Muscle layer of duodenum (tissue), 2 donors: ENCODE measurements around the gene KLHL20.
"Not testable (repeated sequence)": the region's sequence is repeated elsewhere in the genome, so short reads cannot be mapped to it uniquely, and the experiment has no call there.

Experiments
- H3K27ac ChIP-seq: one replicate; pipeline ENCODE4 v1.7.0; 2013; ENCODE audit warnings: mild to moderate bottlenecking, low read length
- H3K27me3 ChIP-seq: one replicate; pipeline ENCODE4 v1.7.0; 2013; ENCODE audit warnings: low read depth, mild to moderate bottlenecking, control low read depth, low read length
- H3K36me3 ChIP-seq, 2 donors: one replicate each; pipeline ENCODE4 v1.7.0; 2013; ENCODE audit warnings: low read length in 2 of 2, control low read depth in 1 of 2, mild to moderate bottlenecking in 1 of 2; ENCODE audit not compliant: insufficient read depth in 2 of 2, control insufficient read depth in 1 of 2
- H3K4me1 ChIP-seq, 2 donors: one replicate each; pipeline ENCODE4 v1.7.0; 2013; ENCODE audit warnings: low read length in 2 of 2, mild to moderate bottlenecking in 2 of 2, control low read depth in 1 of 2, moderate library complexity in 1 of 2; ENCODE audit not compliant: insufficient read depth in 2 of 2, control insufficient read depth in 1 of 2
- H3K4me3 ChIP-seq, 2 donors: one replicate each; pipeline ENCODE4 v1.7.0; 2013; ENCODE audit warnings: low read length in 2 of 2, low read depth in 1 of 2, mild to moderate bottlenecking in 1 of 2
- H3K9me3 ChIP-seq, 2 donors: one replicate each; pipeline ENCODE4 v1.7.0; 2013; ENCODE audit warnings: low read length in 2 of 2, control low read depth in 1 of 2, mild to moderate bottlenecking in 1 of 2; ENCODE audit not compliant: control insufficient read depth in 1 of 2
- donor health status: healthy.

The KLHL20 gene

GRCh38 chr1:173753830-173754229 lies 39.0 kb downstream of the KLHL20 start:
- no peak overlapping the region for H3K4me3 ChIP-seq
- no peak overlapping the region for H3K27ac ChIP-seq
- peaks cover 34 to 69% of the 10 kb centered on the region in 2 donors for H3K36me3 ChIP-seq
- no peaks in the 10 kb centered on the region for H3K27me3 ChIP-seq
- no peaks in the 10 kb centered on the region for H3K4me1 ChIP-seq
- H3K9me3 ChIP-seq: no peaks in the 10 kb centered on the region

DNA sequence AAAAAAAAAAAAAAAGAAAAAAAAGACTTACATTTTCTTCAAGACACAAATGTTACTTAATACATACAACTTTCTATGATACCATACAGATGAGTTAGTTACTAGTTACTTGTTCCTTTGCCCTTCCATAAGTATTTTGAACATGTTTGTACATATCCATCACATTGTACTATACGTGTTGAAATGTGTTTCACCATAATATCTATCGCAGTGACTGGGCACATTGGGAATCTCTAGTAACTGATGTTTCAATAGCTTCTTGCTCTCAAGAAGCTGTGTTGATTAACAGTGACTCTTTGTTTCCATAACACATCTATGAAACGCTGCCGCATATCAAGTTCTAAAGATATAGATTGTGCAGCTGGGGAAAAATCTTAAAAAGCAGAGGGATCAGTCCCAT lies 42.9 kb downstream of the KLHL20 start:
- Histone ChIP-seq H3K4me3 (no peak overlapping the region), H3K27me3 (no peaks in the 10 kb centered on the region), H3K36me3 (peaks cover 43 to 67% of the 10 kb centered on the region in 2 donors), H3K4me1 (no peaks in the 10 kb centered on the region), H3K27ac (no peak overlapping the region), H3K9me3 (no peaks in the 10 kb centered on the region)

DNA sequence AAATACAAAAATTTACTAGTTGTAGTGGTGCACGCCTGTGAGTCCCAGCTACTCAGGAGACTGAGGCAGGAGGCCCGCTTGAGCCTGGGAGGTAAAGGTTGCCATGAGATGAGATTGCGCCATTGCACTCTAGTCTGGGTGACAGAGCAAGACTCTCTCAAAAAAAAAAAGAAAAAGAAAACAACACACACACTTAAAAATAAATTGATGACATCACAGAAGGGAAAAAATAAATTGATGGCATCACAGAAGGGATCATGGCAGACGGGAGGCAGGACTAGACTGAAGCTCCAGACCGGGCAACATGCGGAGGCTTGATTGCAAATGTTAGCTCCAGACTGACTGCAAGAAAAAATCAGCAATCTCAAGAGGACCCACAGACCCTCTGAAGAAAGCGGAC lies 43.3 kb downstream of the KLHL20 start:
- peaks cover 43 to 62% of the 10 kb centered on the region in 2 donors for H3K36me3 ChIP-seq

DNA sequence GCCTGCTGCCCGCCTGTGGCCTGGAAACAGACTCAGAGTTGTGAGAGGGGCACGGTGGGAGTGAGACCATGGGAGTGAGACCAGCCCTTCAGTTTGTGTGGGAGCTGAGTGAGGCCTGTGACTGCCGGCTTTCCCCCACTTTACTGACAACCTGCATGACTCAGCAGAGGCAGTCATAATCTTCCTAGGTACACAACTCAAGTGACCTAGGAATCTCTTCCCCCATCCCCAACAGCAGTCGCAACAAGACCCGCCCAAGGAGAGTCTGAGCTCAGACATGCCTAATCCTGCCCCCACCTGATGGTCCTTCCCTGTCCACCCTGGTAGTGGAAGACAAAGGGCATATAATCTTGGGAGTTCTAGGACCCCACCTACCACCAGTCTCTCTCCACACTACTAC lies 44.2 kb downstream of the KLHL20 start:
- no peaks in the 10 kb centered on the region for H3K27me3 ChIP-seq
- H3K9me3 ChIP-seq: peaks cover 0 to 3% of the 10 kb centered on the region in 2 donors
- peaks cover 38 to 54% of the 10 kb centered on the region in 2 donors for H3K36me3 ChIP-seq
- H3K4me1 ChIP-seq: no peaks in the 10 kb centered on the region
- no peak overlapping the region for H3K27ac ChIP-seq
- no peak overlapping the region for H3K4me3 ChIP-seq

More for the DNA sequence above, 43.3 kb downstream of the KLHL20 start:
- no peak overlapping the region for H3K27ac ChIP-seq
- H3K9me3 ChIP-seq: peaks cover 0 to under 1% of the 10 kb centered on the region in 2 donors
- H3K4me1 ChIP-seq: no peaks in the 10 kb centered on the region
- H3K4me3 ChIP-seq: no peak overlapping the region
- no peaks in the 10 kb centered on the region for H3K27me3 ChIP-seq

DNA sequence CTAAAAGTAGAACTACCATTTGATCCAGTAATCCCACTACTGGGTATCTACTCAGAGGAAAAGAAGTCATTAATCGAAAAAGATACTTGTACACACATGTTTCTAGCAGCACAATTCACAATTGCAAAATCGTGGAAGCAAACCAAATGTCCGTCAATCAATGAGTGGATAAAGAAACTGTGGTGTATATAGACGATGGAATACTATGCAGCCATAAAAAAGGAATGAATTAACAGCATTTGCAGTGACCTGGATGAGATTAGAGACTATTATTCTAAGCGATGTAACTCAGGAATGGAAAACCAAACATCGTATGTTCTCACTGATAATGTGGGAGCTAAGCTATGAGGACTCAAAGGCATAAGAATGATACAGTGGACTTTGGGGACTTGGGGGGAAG lies 49.5 kb downstream of the KLHL20 start:
- H3K36me3 ChIP-seq: peaks cover 8 to 30% of the 10 kb centered on the region in 2 donors
- not testable (repeated sequence) for H3K4me1 ChIP-seq, H3K4me3 ChIP-seq, H3K9me3 ChIP-seq, H3K27me3 ChIP-seq, H3K27ac ChIP-seq

GRCh38 chr1:173768206-173768605 lies 53.4 kb downstream of the KLHL20 start:
- H3K4me3 ChIP-seq: no peak overlapping the region
- no peak overlapping the region for H3K27ac ChIP-seq
- peaks cover 7 to 25% of the 10 kb centered on the region in 2 donors for H3K36me3 ChIP-seq
- H3K4me1 ChIP-seq: no peaks in the 10 kb centered on the region
- H3K27me3 ChIP-seq: no peaks in the 10 kb centered on the region
- peaks cover 0 to 4% of the 10 kb centered on the region in 2 donors for H3K9me3 ChIP-seq

GRCh38 chr1:173768827-173769226 lies 54.0 kb downstream of the KLHL20 start:
- Histone ChIP-seq H3K4me1 (no peaks in the 10 kb centered on the region), H3K36me3 (peaks cover 7 to 25% of the 10 kb centered on the region in 2 donors), H3K9me3 (peaks cover 0 to 2% of the 10 kb centered on the region in 2 donors), H3K4me3 (no peak overlapping the region), H3K27me3 (no peaks in the 10 kb centered on the region), H3K27ac (no peak overlapping the region)

DNA sequence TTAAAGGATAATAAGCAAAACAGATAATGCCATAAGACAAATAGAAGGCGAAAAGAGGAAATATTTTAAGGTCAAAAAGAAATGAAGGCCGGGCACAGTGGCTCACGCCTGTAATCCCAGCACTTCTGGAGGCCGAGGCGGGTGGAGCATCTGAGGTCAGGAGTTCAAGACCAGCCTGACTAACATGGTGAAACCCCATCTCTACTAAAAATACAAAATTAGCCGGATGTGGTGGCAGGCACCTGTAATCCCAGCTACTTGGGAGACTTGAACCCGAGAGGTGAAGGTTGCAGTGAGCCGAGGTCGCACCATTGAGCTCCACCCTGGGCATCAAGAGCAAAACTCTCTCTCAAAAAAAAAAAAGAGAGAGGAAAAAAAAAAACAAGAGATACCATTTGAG lies 55.5 kb downstream of the KLHL20 start:
- not testable (repeated sequence) for H3K27ac ChIP-seq, H3K27me3 ChIP-seq, H3K9me3 ChIP-seq, H3K4me1 ChIP-seq, H3K4me3 ChIP-seq
- peaks cover 12 to 31% of the 10 kb centered on the region in 2 donors for H3K36me3 ChIP-seq

GRCh38 chr1:173771560-173771959 lies 56.8 kb downstream of the KLHL20 start:
- no peak overlapping the region for H3K27ac ChIP-seq
- H3K9me3 ChIP-seq: no peaks in the 10 kb centered on the region
- peaks cover 17 to 35% of the 10 kb centered on the region in 2 donors for H3K36me3 ChIP-seq
- H3K4me3 ChIP-seq: no peak overlapping the region
- no peaks in the 10 kb centered on the region for H3K4me1 ChIP-seq
- no peaks in the 10 kb centered on the region for H3K27me3 ChIP-seq

DNA sequence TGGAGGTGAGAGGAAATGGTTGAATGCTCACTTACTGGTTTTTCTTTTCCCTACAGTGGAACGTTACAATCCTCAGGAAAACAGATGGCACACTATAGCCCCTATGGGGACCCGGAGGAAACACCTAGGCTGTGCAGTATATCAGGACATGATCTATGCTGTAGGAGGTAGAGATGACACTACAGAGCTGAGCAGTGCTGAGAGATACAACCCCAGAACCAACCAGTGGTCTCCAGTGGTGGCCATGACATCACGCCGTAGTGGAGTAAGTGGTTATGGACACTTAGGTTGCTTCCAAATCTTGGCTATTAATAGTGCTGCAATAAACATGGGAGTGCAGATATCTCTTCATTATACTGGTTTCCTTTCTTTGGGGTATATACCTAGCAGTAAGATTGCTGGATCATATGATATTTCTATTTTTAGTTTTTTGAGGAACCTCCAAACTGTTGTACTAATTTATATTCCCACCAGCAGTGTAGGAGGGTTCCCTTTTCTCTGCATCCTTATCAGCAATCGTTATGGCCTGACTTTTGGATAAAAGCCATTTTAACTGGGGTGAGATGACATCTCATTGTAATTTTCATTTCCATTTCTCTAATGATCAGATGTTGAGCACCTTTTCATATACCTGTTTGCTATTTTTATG lies 60.9 kb downstream of the KLHL20 start:
- H3K9me3 ChIP-seq: no peaks in the 10 kb centered on the region
- H3K4me1 ChIP-seq: no peaks in the 10 kb centered on the region
- H3K4me3 ChIP-seq: no peak overlapping the region
- no peak overlapping the region for H3K27ac ChIP-seq
- peaks cover 20 to 40% of the 10 kb centered on the region in 2 donors for H3K36me3 ChIP-seq
- no peaks in the 10 kb centered on the region for H3K27me3 ChIP-seq

- Histone ChIP-seq H3K9me3 (no peaks in the 10 kb centered on the region), H3K4me1 (no peaks in the 10 kb centered on the region), H3K4me3 (no peak overlapping the region), H3K27ac (no peak overlapping the region), H3K27me3 (no peaks in the 10 kb centered on the region), H3K36me3 (peaks cover 45 to 69% of the 10 kb centered on the region in 2 donors)
Measured at GRCh38 chr1:173779936-173780335, 65.2 kb downstream of the KLHL20 start.

- H3K27ac ChIP-seq: no peak overlapping the region
- no peak overlapping the region for H3K4me3 ChIP-seq
- no peaks in the 10 kb centered on the region for H3K4me1 ChIP-seq
- peaks cover 46 to 49% of the 10 kb centered on the region in 2 donors for H3K36me3 ChIP-seq
- no peaks in the 10 kb centered on the region for H3K27me3 ChIP-seq
- no peaks in the 10 kb centered on the region for H3K9me3 ChIP-seq
Measured at GRCh38 chr1:173784997-173785396, 70.2 kb downstream of the KLHL20 start.
